ENCODE measurements around the gene TMEM272. TPM values are rescaled to one million over a fixed set of nuclear protein-coding genes. Genes with fewer than 3 reads are reported as not detected.

The TMEM272 gene
- total and polyA plus RNA-seq, 2 donors (not counting 1 experiment from before 2014, with no cell fraction given), result not detected

DNA sequence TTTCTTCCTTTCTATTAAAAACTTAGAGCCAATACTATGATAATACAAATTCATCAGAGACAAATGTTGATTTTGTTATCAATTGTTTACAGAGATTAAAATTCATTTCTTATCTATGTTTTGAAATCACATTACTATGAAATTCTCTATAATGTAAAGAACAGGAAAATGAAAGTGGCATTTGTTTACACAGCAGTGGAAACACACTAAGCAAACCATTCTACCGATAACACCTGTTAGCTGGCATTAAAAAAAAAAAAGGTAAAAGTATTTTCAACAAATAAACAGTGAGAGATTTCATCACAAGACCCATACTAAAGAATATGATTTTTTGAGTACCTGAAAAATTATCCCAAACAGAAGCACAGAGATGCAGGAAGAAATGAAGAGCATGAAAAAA is 12.0 kb upstream of the TMEM272 start:
- intact Hi-C loops (cut with micrococcal nuclease), result no loop called here

DNA sequence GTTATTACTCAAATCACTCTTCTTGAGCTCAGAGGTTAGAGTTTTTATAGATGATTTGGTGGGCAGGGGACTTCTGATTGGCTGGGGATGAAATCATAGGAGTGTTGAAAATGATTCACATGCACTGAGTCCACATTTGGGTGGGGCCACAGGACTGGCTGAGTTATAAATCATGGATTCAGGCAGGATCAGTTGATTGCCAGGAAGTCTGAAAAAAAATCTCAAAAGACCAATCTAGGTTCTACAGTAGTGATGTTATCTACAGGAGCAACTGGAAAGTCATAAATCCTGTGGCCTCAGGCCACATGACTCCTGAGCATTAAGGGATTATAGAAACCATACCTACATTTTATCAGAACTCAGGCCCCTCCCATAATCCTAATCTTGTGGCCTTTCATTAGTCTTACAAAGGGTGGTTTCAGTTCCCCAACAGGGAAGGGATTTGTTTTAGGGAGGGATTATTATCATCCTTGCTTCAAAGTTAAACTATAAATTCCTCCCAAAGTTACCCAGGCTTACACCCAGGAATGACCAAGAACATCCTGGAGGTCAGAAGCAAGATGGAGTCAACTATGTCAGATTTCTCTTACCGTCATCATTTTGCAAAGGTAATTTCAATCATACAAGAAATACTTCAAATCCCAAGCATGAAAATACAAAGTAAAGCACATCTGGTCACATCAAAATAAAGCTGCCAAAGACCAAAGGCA is 11.2 kb upstream of the TMEM272 start:
- H3K27ac ChIP-seq (ENCODE audit: low read length in 2 of 2), result no peak overlapping the region
- H3K79me2 ChIP-seq (ENCODE audit: control insufficient read depth, insufficient read depth, low read length), result no peaks in the 10 kb centered on the region
- ATAC-seq (ENCODE audit: low read depth), result no peak
- H3K4me1 ChIP-seq (ENCODE audit: control insufficient read depth in 2 of 2, insufficient read depth in 2 of 2, low read length in 2 of 2), result no peaks in the 10 kb centered on the region
- Mint-ChIP-seq H3K27ac (no peak overlapping the region), H3K4me1 (no peaks in the 10 kb centered on the region), H3K4me3 (no peak overlapping the region), H3K9me3 (ENCODE audit: insufficient read depth) (no peaks in the 10 kb centered on the region), H3K27me3 (peaks cover 25% of the 10 kb centered on the region)
- no peaks in the 10 kb centered on the region for H3K36me3 ChIP-seq (replicated peaks in 1 of 2; ENCODE audit: control extremely low read depth in 1 of 2, control insufficient read depth in 1 of 2, extremely low read depth in 1 of 2, insufficient read depth in 2 of 2, low read length in 1 of 2)
- TF ChIP-seq EZH2 (IDR thresholded peaks at IDR 0.05; ENCODE audit: borderline replicate concordance, insufficient read depth, low read depth, low read length, poor library complexity, severe bottlenecking), result no peak
- TF ChIP-seq, protein P1, sequence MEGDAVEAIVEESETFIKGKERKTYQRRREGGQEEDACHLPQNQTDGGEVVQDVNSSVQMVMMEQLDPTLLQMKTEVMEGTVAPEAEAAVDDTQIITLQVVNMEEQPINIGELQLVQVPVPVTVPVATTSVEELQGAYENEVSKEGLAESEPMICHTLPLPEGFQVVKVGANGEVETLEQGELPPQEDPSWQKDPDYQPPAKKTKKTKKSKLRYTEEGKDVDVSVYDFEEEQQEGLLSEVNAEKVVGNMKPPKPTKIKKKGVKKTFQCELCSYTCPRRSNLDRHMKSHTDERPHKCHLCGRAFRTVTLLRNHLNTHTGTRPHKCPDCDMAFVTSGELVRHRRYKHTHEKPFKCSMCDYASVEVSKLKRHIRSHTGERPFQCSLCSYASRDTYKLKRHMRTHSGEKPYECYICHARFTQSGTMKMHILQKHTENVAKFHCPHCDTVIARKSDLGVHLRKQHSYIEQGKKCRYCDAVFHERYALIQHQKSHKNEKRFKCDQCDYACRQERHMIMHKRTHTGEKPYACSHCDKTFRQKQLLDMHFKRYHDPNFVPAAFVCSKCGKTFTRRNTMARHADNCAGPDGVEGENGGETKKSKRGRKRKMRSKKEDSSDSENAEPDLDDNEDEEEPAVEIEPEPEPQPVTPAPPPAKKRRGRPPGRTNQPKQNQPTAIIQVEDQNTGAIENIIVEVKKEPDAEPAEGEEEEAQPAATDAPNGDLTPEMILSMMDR (IDR thresholded peaks at IDR 0.05), result no peak
- WGBS (ENCODE audit: insufficient coverage), result 100% methylated on average over 1 of the region's 1 CpG
- no peak overlapping the region for H2AFZ ChIP-seq (ENCODE audit: insufficient read depth, low read depth, low read length, poor library complexity, severe bottlenecking)
- intact Hi-C loops (cut with micrococcal nuclease), result no loop called here
- no peak overlapping the region for H3K4me2 ChIP-seq (replicated peaks; ENCODE audit: low read depth, low read length, poor library complexity, severe bottlenecking)
- CTCF ChIA-PET, result no interaction called here
- H3K4me3 ChIP-seq (ENCODE audit: control extremely low read depth in 1 of 5, extremely low read depth in 1 of 5, insufficient read depth in 1 of 5, low read depth in 2 of 5, low read length in 4 of 5), result no peak overlapping the region
- POLR2A ChIA-PET, result no interaction called here
- no peak overlapping the region for H3K9ac ChIP-seq (ENCODE audit: low read length)
- H3K27me3 ChIP-seq (replicated peaks in 1 of 4; ENCODE audit: control extremely low read depth in 1 of 4, control insufficient read depth in 3 of 4, insufficient read depth in 4 of 4, low read length in 3 of 4), result no peaks in the 10 kb centered on the region
- H4K20me1 ChIP-seq (ENCODE audit: control insufficient read depth, insufficient read depth, low read length, poor library complexity, severe bottlenecking), result no peaks in the 10 kb centered on the region
- DNase-seq, result no peak
- H3K9me3 ChIP-seq (ENCODE audit: control extremely low read depth in 1 of 3, control insufficient read depth in 2 of 3, insufficient read depth in 1 of 3, low read length in 2 of 3), result no peaks in the 10 kb centered on the region

More for the DNA sequence above, 12.0 kb upstream of the TMEM272 start:
- CTCF ChIA-PET, result interaction anchor here (1.6 kb wide), 1 partner anchor 11 kb away, joined by 3 read pairs; no protein-coding TSS in a partner anchor
- H3K27ac ChIP-seq (ENCODE audit: low read length in 2 of 2), result no peak overlapping the region
- Mint-ChIP-seq H3K27ac (no peak overlapping the region), H3K4me3 (no peak overlapping the region), H3K4me1 (no peaks in the 10 kb centered on the region), H3K9me3 (ENCODE audit: insufficient read depth) (no peaks in the 10 kb centered on the region), H3K27me3 (peaks cover 22% of the 10 kb centered on the region)
- WGBS (ENCODE audit: insufficient coverage), result no CpG with 5 or more reads among the region's 1 CpG
- ATAC-seq (ENCODE audit: low read depth) (no peak), DNase-seq (no peak)
- no peaks in the 10 kb centered on the region for H3K27me3 ChIP-seq (replicated peaks in 1 of 4; ENCODE audit: control extremely low read depth in 1 of 4, control insufficient read depth in 3 of 4, insufficient read depth in 4 of 4, low read length in 3 of 4)
- H3K79me2 ChIP-seq (ENCODE audit: control insufficient read depth, insufficient read depth, low read length), result no peaks in the 10 kb centered on the region
- H3K4me1 ChIP-seq (ENCODE audit: control insufficient read depth in 2 of 2, insufficient read depth in 2 of 2, low read length in 2 of 2), result no peaks in the 10 kb centered on the region
- TF ChIP-seq, protein P1 (IDR thresholded peaks at IDR 0.05), result no peak
- TF ChIP-seq EZH2 (IDR thresholded peaks at IDR 0.05; ENCODE audit: borderline replicate concordance, insufficient read depth, low read depth, low read length, poor library complexity, severe bottlenecking), result no peak
- no peaks in the 10 kb centered on the region for H3K9me3 ChIP-seq (ENCODE audit: control extremely low read depth in 1 of 3, control insufficient read depth in 2 of 3, insufficient read depth in 1 of 3, low read length in 2 of 3)
- H3K4me2 ChIP-seq (replicated peaks; ENCODE audit: low read depth, low read length, poor library complexity, severe bottlenecking), result no peak overlapping the region
- H3K36me3 ChIP-seq (replicated peaks in 1 of 2; ENCODE audit: control extremely low read depth in 1 of 2, control insufficient read depth in 1 of 2, extremely low read depth in 1 of 2, insufficient read depth in 2 of 2, low read length in 1 of 2), result no peaks in the 10 kb centered on the region
- no peaks in the 10 kb centered on the region for H4K20me1 ChIP-seq (ENCODE audit: control insufficient read depth, insufficient read depth, low read length, poor library complexity, severe bottlenecking)
- no peak overlapping the region for H2AFZ ChIP-seq (ENCODE audit: insufficient read depth, low read depth, low read length, poor library complexity, severe bottlenecking)
- POLR2A ChIA-PET, result no interaction called here
- H3K9ac ChIP-seq (ENCODE audit: low read length), result no peak overlapping the region
- no peak overlapping the region for H3K4me3 ChIP-seq (ENCODE audit: control extremely low read depth in 1 of 5, extremely low read depth in 1 of 5, insufficient read depth in 1 of 5, low read depth in 2 of 5, low read length in 4 of 5)
